ENCODE measurements around the gene PKHD1.

- TF ChIP-seq, protein P1, sequence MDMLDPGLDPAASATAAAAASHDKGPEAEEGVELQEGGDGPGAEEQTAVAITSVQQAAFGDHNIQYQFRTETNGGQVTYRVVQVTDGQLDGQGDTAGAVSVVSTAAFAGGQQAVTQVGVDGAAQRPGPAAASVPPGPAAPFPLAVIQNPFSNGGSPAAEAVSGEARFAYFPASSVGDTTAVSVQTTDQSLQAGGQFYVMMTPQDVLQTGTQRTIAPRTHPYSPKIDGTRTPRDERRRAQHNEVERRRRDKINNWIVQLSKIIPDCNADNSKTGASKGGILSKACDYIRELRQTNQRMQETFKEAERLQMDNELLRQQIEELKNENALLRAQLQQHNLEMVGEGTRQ (IDR thresholded peaks at IDR 0.05; ENCODE audit: borderline replicate concordance, low read depth, low read length) = no peak
- TF ChIP-seq EP300 (IDR thresholded peaks at IDR 0.05; ENCODE audit: borderline replicate concordance in 1 of 2, low read depth in 1 of 2, low read length in 1 of 2) (no peak), SMC3 (IDR thresholded peaks at IDR 0.05; ENCODE audit: low read depth, low read length) (no peak)
Measured at GRCh38 chr6:51814418-51814817, 273.0 kb downstream of the PKHD1 start.

Measured in SK-N-SH (cell line).